Effector CD8-positive, alpha-beta T cell (primary cell): ENCODE measurements around the gene SOX13.

Experiments
- DNase-seq: peaks from one replicate; lab custom pipeline; 2025; lab: John Stamatoyannopoulos, UW

Gene SOX13

GRCh38 chr1:204062106-204062505, 10.8 kb upstream of the SOX13 start:
- no peak for DNase-seq

- DNase-seq = no peak
Observed at GRCh38 chr1:204065174-204065985, 7.5 kb upstream of the SOX13 start.

GRCh38 chr1:204065986-204066300, 7.0 kb upstream of the SOX13 start:
- no peak for DNase-seq

- no peak for DNase-seq
Observed at GRCh38 chr1:204067935-204068334, 5.0 kb upstream of the SOX13 start.

GRCh38 chr1:204069887-204070286, 3.0 kb upstream of the SOX13 start:
- no peak for DNase-seq

GRCh38 chr1:204070895-204071294, 2.0 kb upstream of the SOX13 start:
- DNase-seq = no peak

- DNase-seq = no peak
Observed at GRCh38 chr1:204073837-204074273, 940 bp downstream of the SOX13 start.

GRCh38 chr1:204074274-204075138, 1.6 kb downstream of the SOX13 start:
- no peak for DNase-seq

GRCh38 chr1:204075139-204075521, 2.2 kb downstream of the SOX13 start:
- DNase-seq = no peak

- no peak for DNase-seq
Observed at GRCh38 chr1:204075890-204076846, 3.3 kb downstream of the SOX13 start.

GRCh38 chr1:204076891-204077290, 4.0 kb downstream of the SOX13 start:
- no peak for DNase-seq

GRCh38 chr1:204077979-204078696, 5.2 kb downstream of the SOX13 start:
- no peak for DNase-seq

GRCh38 chr1:204079608-204079999, 6.7 kb downstream of the SOX13 start:
- no peak for DNase-seq

- DNase-seq = no peak
Observed at GRCh38 chr1:204080163-204080903, 7.4 kb downstream of the SOX13 start.

- DNase-seq = no peak
Observed at GRCh38 chr1:204081164-204081790, 8.4 kb downstream of the SOX13 start.

- DNase-seq = no peak
Observed at GRCh38 chr1:204081791-204082513, 9.0 kb downstream of the SOX13 start.

- DNase-seq = no peak
Observed at GRCh38 chr1:204083491-204083890, 10.6 kb downstream of the SOX13 start.

GRCh38 chr1:204084247-204084772, 11.4 kb downstream of the SOX13 start:
- DNase-seq = no peak

GRCh38 chr1:204085876-204086275, 13.0 kb downstream of the SOX13 start:
- DNase-seq = no peak
